ENCODE data around the gene CYP11A1.

Gene CYP11A1

DNA sequence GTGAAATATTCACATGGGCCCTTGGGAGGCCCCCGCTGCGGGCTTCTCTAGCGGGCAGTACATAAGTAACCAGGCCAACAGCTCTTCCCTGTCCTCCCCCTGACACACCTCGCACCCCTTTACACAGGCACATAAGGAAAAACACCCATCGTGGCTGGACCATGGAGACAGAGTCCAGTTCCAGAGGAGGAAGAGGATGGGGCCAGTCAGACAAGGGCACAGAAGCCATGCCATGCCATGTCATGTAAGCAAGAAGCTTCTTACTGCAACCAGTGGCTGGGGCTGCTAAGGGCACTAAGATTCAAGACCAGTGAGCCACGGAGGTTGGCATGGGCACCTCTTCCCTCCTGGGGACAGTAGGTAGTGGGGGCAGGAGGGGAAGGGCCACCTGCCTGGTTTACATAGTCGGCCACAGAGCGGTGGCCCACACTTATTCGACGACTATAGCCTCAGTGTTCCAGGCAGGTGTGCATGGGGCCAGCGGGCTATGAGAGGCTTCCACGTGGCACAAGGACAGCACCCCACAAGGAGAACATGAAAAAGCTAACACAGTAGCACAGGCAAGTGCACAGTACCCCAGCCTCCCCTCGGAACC, 5.7 kb upstream of the CYP11A1 start:
- H3K4me1 ChIP-seq = no peaks in the 10 kb centered on the region
- peak overlapping the region; percentile 87 for H2AFZ ChIP-seq
- no peaks in the 10 kb centered on the region for H3K27me3 ChIP-seq (ENCODE audit: control insufficient read depth, insufficient read depth, low read length)
- no peak overlapping the region for H3K4me3 ChIP-seq (ENCODE audit: low read depth, low read length)
- H3K79me2 ChIP-seq = no peaks in the 10 kb centered on the region
- H3K9me3 ChIP-seq (ENCODE audit: control insufficient read depth, low read length) = no peaks in the 10 kb centered on the region
- no peak overlapping the region for H3K9ac ChIP-seq
- no peaks in the 10 kb centered on the region for H3K36me3 ChIP-seq (ENCODE audit: control insufficient read depth, insufficient read depth, low read length)
- no peak for TF ChIP-seq CTCF (IDR thresholded peaks at IDR 0.05)
- no peak overlapping the region for H3K4me2 ChIP-seq (ENCODE audit: low read length)
- no peak overlapping the region for H3K27ac ChIP-seq

GRCh38 chr15:74370471-74370870, 3.0 kb upstream of the CYP11A1 start:
- H3K4me2 ChIP-seq (ENCODE audit: low read length) = no peak overlapping the region
- TF ChIP-seq CTCF (IDR thresholded peaks at IDR 0.05) = no peak
- no peaks in the 10 kb centered on the region for H3K4me1 ChIP-seq
- no peaks in the 10 kb centered on the region for H3K9me3 ChIP-seq (ENCODE audit: control insufficient read depth, low read length)
- H2AFZ ChIP-seq = no peak overlapping the region
- no peaks in the 10 kb centered on the region for H3K36me3 ChIP-seq (ENCODE audit: control insufficient read depth, insufficient read depth, low read length)
- H3K27me3 ChIP-seq (ENCODE audit: control insufficient read depth, insufficient read depth, low read length) = no peaks in the 10 kb centered on the region
- H3K79me2 ChIP-seq = no peaks in the 10 kb centered on the region
- no peak overlapping the region for H3K4me3 ChIP-seq (ENCODE audit: low read depth, low read length)
- no peak overlapping the region for H3K9ac ChIP-seq
- H3K27ac ChIP-seq = no peak overlapping the region

DNA sequence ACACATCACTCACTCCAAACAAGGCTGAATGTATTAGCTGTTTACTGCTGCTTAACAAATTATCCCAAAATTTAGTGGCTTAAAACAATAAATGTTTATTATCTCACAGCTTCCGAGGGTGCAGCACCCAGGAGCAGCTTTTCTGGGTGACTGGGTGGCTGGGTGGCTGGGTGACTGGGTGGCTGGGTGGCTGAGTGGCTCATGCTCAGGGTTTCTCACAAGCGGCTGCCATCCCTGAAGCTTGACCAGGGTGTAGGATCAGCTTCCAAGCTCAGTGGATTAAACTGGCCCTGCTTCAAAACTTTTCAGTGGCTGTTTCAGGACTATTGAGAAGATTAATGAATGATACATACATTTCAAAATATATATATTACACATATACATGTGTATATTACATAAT, 2.3 kb upstream of the CYP11A1 start:
- no peaks in the 10 kb centered on the region for H3K9me3 ChIP-seq (ENCODE audit: control insufficient read depth, low read length)
- H2AFZ ChIP-seq = no peak overlapping the region
- H3K36me3 ChIP-seq (ENCODE audit: control insufficient read depth, insufficient read depth, low read length) = no peaks in the 10 kb centered on the region
- no peak overlapping the region for H3K4me3 ChIP-seq (ENCODE audit: low read depth, low read length)
- H3K27me3 ChIP-seq (ENCODE audit: control insufficient read depth, insufficient read depth, low read length) = no peaks in the 10 kb centered on the region
- TF ChIP-seq CTCF (IDR thresholded peaks at IDR 0.05) = no peak
- no peak overlapping the region for H3K4me2 ChIP-seq (ENCODE audit: low read length)
- no peaks in the 10 kb centered on the region for H3K79me2 ChIP-seq
- H3K4me1 ChIP-seq = no peaks in the 10 kb centered on the region
- H3K27ac ChIP-seq = no peak overlapping the region
- no peak overlapping the region for H3K9ac ChIP-seq

- Histone ChIP-seq H3K4me1 (no peaks in the 10 kb centered on the region), H3K27ac (no peak overlapping the region), H3K79me2 (no peaks in the 10 kb centered on the region), H3K4me3 (ENCODE audit: low read depth, low read length) (no peak overlapping the region), H3K9ac (no peak overlapping the region), H3K4me2 (ENCODE audit: low read length) (no peak overlapping the region), H3K36me3 (ENCODE audit: control insufficient read depth, insufficient read depth, low read length) (no peaks in the 10 kb centered on the region), H3K27me3 (ENCODE audit: control insufficient read depth, insufficient read depth, low read length) (no peaks in the 10 kb centered on the region), H2AFZ (no peak overlapping the region), H3K9me3 (ENCODE audit: control insufficient read depth, low read length) (no peaks in the 10 kb centered on the region)
- no peak for TF ChIP-seq CTCF (IDR thresholded peaks at IDR 0.05)
These were observed 1.8 kb upstream of the CYP11A1 start for GRCh38 chr15:74369084-74369745.

GRCh38 chr15:74368121-74368520, 675 bp upstream of the CYP11A1 start:
- no peaks in the 10 kb centered on the region for H3K79me2 ChIP-seq
- no peaks in the 10 kb centered on the region for H3K4me1 ChIP-seq
- H3K4me3 ChIP-seq (ENCODE audit: low read depth, low read length) = no peak overlapping the region
- no peaks in the 10 kb centered on the region for H3K27me3 ChIP-seq (ENCODE audit: control insufficient read depth, insufficient read depth, low read length)
- no peaks in the 10 kb centered on the region for H3K9me3 ChIP-seq (ENCODE audit: control insufficient read depth, low read length)
- no peak overlapping the region for H3K4me2 ChIP-seq (ENCODE audit: low read length)
- no peak overlapping the region for H3K27ac ChIP-seq
- H3K36me3 ChIP-seq (ENCODE audit: control insufficient read depth, insufficient read depth, low read length) = no peaks in the 10 kb centered on the region
- no peak overlapping the region for H3K9ac ChIP-seq
- no peak overlapping the region for H2AFZ ChIP-seq
- no peak for TF ChIP-seq CTCF (IDR thresholded peaks at IDR 0.05)
